Measurements from ENCODE around the gene KCNQ4. TPM values are rescaled to one million over a fixed set of nuclear protein-coding genes. Genes with fewer than 3 reads are reported as not detected.

Gene KCNQ4
- 2.3 TPM for total RNA-seq

GRCh38 chr1:40783001-40783905, at the start of gene KCNQ4:
KCNQ4 (plus strand) TSS chr1:40783787; CDS start chr1:40784094, 307 bp downstream.
- intact Hi-C loops (cut with DNase I): no loop called here
- peak; percentile 75 for DNase-seq (ENCODE audit: low spot score)
- ATAC-seq: peak; percentile 70

- ATAC-seq (no peak), DNase-seq (ENCODE audit: low spot score) (no peak)
- intact Hi-C loops (cut with DNase I): no loop called here
Observed at GRCh38 chr1:40734882-40735628, 48.5 kb upstream of the KCNQ4 start.

- intact Hi-C loops (cut with DNase I): no loop called here
- DNase-seq (ENCODE audit: low spot score): no peak
- peak; percentile 62 for ATAC-seq
Observed at GRCh38 chr1:40736085-40736531, 47.5 kb upstream of the KCNQ4 start.

- no peak for ATAC-seq
- DNase-seq (ENCODE audit: low spot score): no peak
- intact Hi-C loops (cut with DNase I): no loop called here
Observed at GRCh38 chr1:40738831-40739230, 44.8 kb upstream of the KCNQ4 start.

- ATAC-seq: peak; percentile 20
- intact Hi-C loops (cut with DNase I): no loop called here
Observed at GRCh38 chr1:40739455-40740008, 44.1 kb upstream of the KCNQ4 start.

GRCh38 chr1:40740039-40740996, 43.3 kb upstream of the KCNQ4 start:
- DNase-seq (ENCODE audit: low spot score): no peak
- ATAC-seq: peak; percentile 66
- intact Hi-C loops (cut with DNase I): no loop called here

More at GRCh38 chr1:40739455-40740008, 44.1 kb upstream of the KCNQ4 start:
- no peak for DNase-seq (ENCODE audit: low spot score)

GRCh38 chr1:40740997-40741736, 42.4 kb upstream of the KCNQ4 start:
- no peak for ATAC-seq

GRCh38 chr1:40742363-40743061, 41.1 kb upstream of the KCNQ4 start:
- intact Hi-C loops (cut with DNase I): no loop called here
- no peak for ATAC-seq
- DNase-seq (ENCODE audit: low spot score): no peak

More at GRCh38 chr1:40740997-40741736, 42.4 kb upstream of the KCNQ4 start:
- intact Hi-C loops (cut with DNase I): no loop called here
- DNase-seq (ENCODE audit: low spot score): no peak

- DNase-seq (ENCODE audit: low spot score) (no peak), ATAC-seq (no peak)
- intact Hi-C loops (cut with DNase I): no loop called here
Observed at GRCh38 chr1:40743452-40743851, 40.1 kb upstream of the KCNQ4 start.

- intact Hi-C loops (cut with DNase I): no loop called here
Observed at GRCh38 chr1:40743860-40744259, 39.7 kb upstream of the KCNQ4 start.

GRCh38 chr1:40745176-40745575, 38.4 kb upstream of the KCNQ4 start:
- no peak for DNase-seq (ENCODE audit: low spot score)
- no peak for ATAC-seq
- intact Hi-C loops (cut with DNase I): no loop called here

More at GRCh38 chr1:40743860-40744259, 39.7 kb upstream of the KCNQ4 start:
- DNase-seq (ENCODE audit: low spot score) (no peak), ATAC-seq (no peak)

- intact Hi-C loops (cut with DNase I): no loop called here
- ATAC-seq (no peak), DNase-seq (ENCODE audit: low spot score) (no peak)
Observed at GRCh38 chr1:40746344-40747090, 37.1 kb upstream of the KCNQ4 start.

- ATAC-seq (no peak), DNase-seq (ENCODE audit: low spot score) (no peak)
- intact Hi-C loops (cut with DNase I): no loop called here
Observed at GRCh38 chr1:40748841-40749718, 34.5 kb upstream of the KCNQ4 start.

- intact Hi-C loops (cut with DNase I): no loop called here
- DNase-seq (ENCODE audit: low spot score) (no peak), ATAC-seq (no peak)
Observed at GRCh38 chr1:40749817-40750216, 33.8 kb upstream of the KCNQ4 start.

- intact Hi-C loops (cut with DNase I): no loop called here
- DNase-seq (ENCODE audit: low spot score) (no peak), ATAC-seq (no peak)
Observed at GRCh38 chr1:40750451-40750908, 33.1 kb upstream of the KCNQ4 start.

- no peak for DNase-seq (ENCODE audit: low spot score)
- no peak for ATAC-seq
- intact Hi-C loops (cut with DNase I): no loop called here
Observed at GRCh38 chr1:40751802-40752201, 31.8 kb upstream of the KCNQ4 start.
